Trophoblast cell (in vitro differentiated cells and primary cell): ENCODE data around the gene UMPS.

Experiments used
- DNase-seq, 2 donors: peaks; one replicate each; pipeline ENCODE4 v3.0.0-alpha.2; 2016
- H2AFZ ChIP-seq: 2 replicates; pipeline ENCODE4 v1.6.1; 2013; ENCODE audit warnings: low read length, moderate library complexity, mild to moderate bottlenecking; ENCODE audit not compliant: insufficient read depth, poor library complexity
- H2AK5ac ChIP-seq: 2 replicates; pipeline ENCODE4 v1.6.1; 2013; ENCODE audit warnings: mild to moderate bottlenecking, low read length
- H2BK120ac ChIP-seq: 2 replicates; pipeline ENCODE4 v1.6.1; 2013; ENCODE audit warnings: low read length, mild to moderate bottlenecking, moderate library complexity; ENCODE audit not compliant: insufficient read depth, poor library complexity
- H2BK12ac ChIP-seq: 2 replicates; pipeline ENCODE4 v1.6.1; 2013; ENCODE audit warnings: mild to moderate bottlenecking, low read length, moderate library complexity
- H2BK5ac ChIP-seq: 2 replicates; pipeline ENCODE4 v1.6.1; 2013; ENCODE audit warnings: low read length, low read depth, moderate library complexity, mild to moderate bottlenecking; ENCODE audit not compliant: poor library complexity
- H3K14ac ChIP-seq: 2 replicates; pipeline ENCODE4 v1.6.1; 2013; ENCODE audit warnings: mild to moderate bottlenecking, low read length
- H3K18ac ChIP-seq: 2 replicates; pipeline ENCODE4 v1.6.1; 2013; ENCODE audit warnings: mild to moderate bottlenecking, low read length
- H3K23ac ChIP-seq: 2 replicates; pipeline ENCODE4 v1.6.1; 2013; ENCODE audit warnings: low read length
- H3K27ac ChIP-seq: 2 replicates; pipeline ENCODE4 v1.5.1; 2013; ENCODE audit warnings: low read depth, mild to moderate bottlenecking, inconsistent platforms, low read length, moderate library complexity
- H3K27me3 ChIP-seq: 2 replicates; pipeline ENCODE4 v1.6.1; 2013; ENCODE audit warnings: inconsistent platforms, mild to moderate bottlenecking, low read length, moderate library complexity; ENCODE audit not compliant: insufficient read depth
- H3K36me3 ChIP-seq, 2 experiments: 1 replicate in 1 of 2; 2 replicates in 1 of 2; pipeline ENCODE4 v1.6.1; 2013; ENCODE audit warnings: low read length in 2 of 2, mild to moderate bottlenecking in 2 of 2, moderate library complexity in 1 of 2; ENCODE audit not compliant: insufficient read depth in 2 of 2, control insufficient read depth in 1 of 2
- H3K4ac ChIP-seq: 2 replicates; pipeline ENCODE4 v1.6.1; 2013; ENCODE audit warnings: low read depth, mild to moderate bottlenecking, low read length, moderate library complexity
- H3K4me1 ChIP-seq, 2 experiments: 1 replicate in 1 of 2; 2 replicates in 1 of 2; pipeline ENCODE4 v1.6.1; 2013; ENCODE audit warnings: low read length in 2 of 2, mild to moderate bottlenecking in 2 of 2, moderate library complexity in 1 of 2; ENCODE audit not compliant: insufficient read depth in 2 of 2, control insufficient read depth in 1 of 2
- H3K4me2 ChIP-seq: 2 replicates; pipeline ENCODE4 v1.6.1; 2013; ENCODE audit warnings: inconsistent platforms, mild to moderate bottlenecking, low read length, moderate library complexity
- H3K4me3 ChIP-seq: 2 replicates; pipeline ENCODE4 v1.5.1; 2013; ENCODE audit warnings: mild to moderate bottlenecking, low read depth, low read length, inconsistent platforms
- H3K79me1 ChIP-seq: one replicate; pipeline ENCODE4 v1.6.1; 2013; ENCODE audit warnings: low read length
- H3K79me2 ChIP-seq: 2 replicates; pipeline ENCODE4 v1.6.1; 2013; ENCODE audit warnings: low read length, mild to moderate bottlenecking; ENCODE audit not compliant: control insufficient read depth, insufficient read depth, poor library complexity
- H3K9ac ChIP-seq: 2 replicates; pipeline ENCODE4 v1.6.1; 2013; ENCODE audit warnings: mild to moderate bottlenecking, low read length
- H3K9me3 ChIP-seq: 2 replicates; pipeline ENCODE4 v1.6.1; 2013; ENCODE audit warnings: low read depth, mild to moderate bottlenecking, control low read depth, inconsistent platforms, low read length; ENCODE audit not compliant: insufficient read depth
- H4K12ac ChIP-seq: 2 replicates; pipeline ENCODE4 v1.6.1; 2013; ENCODE audit warnings: low read depth, mild to moderate bottlenecking, low read length, moderate library complexity
- H4K8ac ChIP-seq: 2 replicates; pipeline ENCODE4 v1.6.1; 2013; ENCODE audit warnings: low read depth, mild to moderate bottlenecking, low read length, moderate library complexity
- H4K91ac ChIP-seq: one replicate; pipeline ENCODE4 v1.6.1; 2013; ENCODE audit warnings: low read depth, mild to moderate bottlenecking, low read length, moderate library complexity
- WGBS: extraction: QIAGEN DNeasy Blood & Tissue Kit; methylation state at CpG from one replicate; pipeline ENCODE4 v1.1.7; 2013; ENCODE audit warnings: missing lambda C conversion rate; ENCODE audit not compliant: insufficient read length, insufficient coverage; ENCODE audit errors: extremely low coverage; 5-methylcytosine and 5-hydroxymethylcytosine counted together

UMPS gene

GRCh38 chr3:124783696-124784095 lies 53.4 kb downstream of the UMPS start:
- no peak overlapping the region for H3K14ac ChIP-seq
- H3K9me3 ChIP-seq, result no peaks in the 10 kb centered on the region
- H3K23ac ChIP-seq, result no peak overlapping the region
- no peak overlapping the region for H2BK12ac ChIP-seq
- no peak overlapping the region for H3K4ac ChIP-seq
- H3K27me3 ChIP-seq, result no peaks in the 10 kb centered on the region
- no peak overlapping the region for H3K4me3 ChIP-seq
- H2BK5ac ChIP-seq, result no peak overlapping the region
- H3K4me1 ChIP-seq, result peaks cover 40 to 55% of the 10 kb centered on the region in 2 experiments
- H4K91ac ChIP-seq, result no peak overlapping the region
- peaks cover 44% of the 10 kb centered on the region for H3K79me1 ChIP-seq
- H2AFZ ChIP-seq, result no peak overlapping the region
- H3K9ac ChIP-seq, result no peak overlapping the region
- no peak overlapping the region for H2BK120ac ChIP-seq
- peaks cover 13 to 15% of the 10 kb centered on the region in 2 experiments for H3K36me3 ChIP-seq
- no peak overlapping the region for H3K18ac ChIP-seq
- H4K12ac ChIP-seq, result no peak overlapping the region
- H2AK5ac ChIP-seq, result no peak overlapping the region
- no peak overlapping the region for H3K4me2 ChIP-seq
- no peak overlapping the region for H4K8ac ChIP-seq
- WGBS, result no CpG with 5 or more reads among the region's 4 CpGs
- DNase-seq, result no peak
- peak overlapping the region; percentile 48 for H3K27ac ChIP-seq
- H3K79me2 ChIP-seq, result peaks cover 9% of the 10 kb centered on the region

- Histone ChIP-seq H2AFZ (no peak overlapping the region), H2BK120ac (no peak overlapping the region), H3K14ac (no peak overlapping the region), H4K91ac (no peak overlapping the region), H3K4ac (peak overlapping the region; percentile 1), H2AK5ac (peak overlapping the region; percentile 68), H3K9ac (no peak overlapping the region), H3K4me2 (no peak overlapping the region), H3K27me3 (no peaks in the 10 kb centered on the region), H3K79me2 (peaks cover 5% of the 10 kb centered on the region), H3K9me3 (no peaks in the 10 kb centered on the region), H3K18ac (peak overlapping the region; percentile 19), H3K23ac (no peak overlapping the region), H3K4me1 (peaks cover 37 to 46% of the 10 kb centered on the region in 2 experiments), H3K27ac (peak overlapping the region; percentile 48), H3K36me3 (peaks cover 7 to 8% of the 10 kb centered on the region in 2 experiments), H2BK5ac (no peak overlapping the region), H3K4me3 (no peak overlapping the region), H4K8ac (no peak overlapping the region), H3K79me1 (peaks cover 34% of the 10 kb centered on the region), H2BK12ac (peak overlapping the region; percentile 42), H4K12ac (no peak overlapping the region)
- no peak for DNase-seq
- WGBS, result no CpG with 5 or more reads among the region's 17 CpGs
Measured at GRCh38 chr3:124784686-124785382, 54.6 kb downstream of the UMPS start.

- no peak overlapping the region for H3K23ac ChIP-seq
- H4K91ac ChIP-seq, result no peak overlapping the region
- DNase-seq, result no peak
- no peak overlapping the region for H3K4me3 ChIP-seq
- no peaks in the 10 kb centered on the region for H3K27me3 ChIP-seq
- no peak overlapping the region for H3K27ac ChIP-seq
- peak overlapping the region; percentile 52 for H2BK5ac ChIP-seq
- H2AFZ ChIP-seq, result no peak overlapping the region
- no peak overlapping the region for H4K8ac ChIP-seq
- H3K4me2 ChIP-seq, result no peak overlapping the region
- no peak overlapping the region for H3K4ac ChIP-seq
- no peaks in the 10 kb centered on the region for H3K9me3 ChIP-seq
- no peak overlapping the region for H4K12ac ChIP-seq
- H2BK120ac ChIP-seq, result no peak overlapping the region
- H3K14ac ChIP-seq, result no peak overlapping the region
- H2BK12ac ChIP-seq, result no peak overlapping the region
- H3K79me1 ChIP-seq, result peaks cover 24% of the 10 kb centered on the region
- peaks cover under 1% of the 10 kb centered on the region for H3K79me2 ChIP-seq
- WGBS, result no CpG with 5 or more reads among the region's 3 CpGs
- H3K9ac ChIP-seq, result no peak overlapping the region
- peak overlapping the region; percentile 10 for H3K18ac ChIP-seq
- peaks cover 25 to 35% of the 10 kb centered on the region in 2 experiments for H3K4me1 ChIP-seq
- H3K36me3 ChIP-seq, result peaks cover 8 to 9% of the 10 kb centered on the region in 2 experiments
- H2AK5ac ChIP-seq, result no peak overlapping the region
Measured at GRCh38 chr3:124785973-124786372, 55.7 kb downstream of the UMPS start.

- peaks cover 12 to 15% of the 10 kb centered on the region in 2 experiments for H3K36me3 ChIP-seq
- H3K9me3 ChIP-seq, result no peaks in the 10 kb centered on the region
- no peak overlapping the region for H2AK5ac ChIP-seq
- H3K23ac ChIP-seq, result no peak overlapping the region
- no peak overlapping the region for H4K12ac ChIP-seq
- peak overlapping the region; percentile 41 for H3K18ac ChIP-seq
- H3K27me3 ChIP-seq, result no peaks in the 10 kb centered on the region
- peak overlapping the region; percentile 48 for H4K8ac ChIP-seq
- peak overlapping the region; percentile 16 for H2BK12ac ChIP-seq
- no peaks in the 10 kb centered on the region for H3K79me2 ChIP-seq
- peak in 1 of 2 donors; percentile 52 for DNase-seq
- H2BK120ac ChIP-seq, result peak overlapping the region; percentile 56
- peak overlapping the region; percentile 28 for H3K14ac ChIP-seq
- H3K4me2 ChIP-seq, result no peak overlapping the region
- H3K27ac ChIP-seq, result peak overlapping the region; percentile 34
- peaks cover 17% of the 10 kb centered on the region for H3K79me1 ChIP-seq
- no peak overlapping the region for H3K4ac ChIP-seq
- H4K91ac ChIP-seq, result peak overlapping the region; percentile 70
- WGBS, result no CpG with 5 or more reads among the region's 6 CpGs
- H3K4me3 ChIP-seq, result no peak overlapping the region
- no peak overlapping the region for H2AFZ ChIP-seq
- peaks cover 23 to 32% of the 10 kb centered on the region in 2 experiments for H3K4me1 ChIP-seq
- H2BK5ac ChIP-seq, result no peak overlapping the region
- H3K9ac ChIP-seq, result no peak overlapping the region
Measured at GRCh38 chr3:124786511-124787241, 56.4 kb downstream of the UMPS start.
